Breast epithelium (tissue), 4 donors: ENCODE results near the gene TMPRSS6. TPM values are rescaled to one million over a fixed set of nuclear protein-coding genes. Genes with fewer than 3 reads are reported as not detected.

Source experiments
- DNase-seq, 2 donors: peaks; one replicate each; pipeline ENCODE4 v3.0.0-alpha.2; 2019; ENCODE audit warnings: low spot score in 2 of 2
- H3K27ac ChIP-seq, 2 donors: fragments of 200-600 bp; sonication (generic) in 1 of 2; one replicate each; pipeline ENCODE4 v1.5.1; 2016 to 2019; ENCODE audit warnings: mild to moderate bottlenecking in 1 of 2
- H3K27me3 ChIP-seq, 2 donors: fragments of 200-600 bp; sonication (generic) in 1 of 2; one replicate each; pipeline versions ENCODE4 v1.5.1 to v1.6.0; 2017 to 2019; ENCODE audit warnings: control low read depth in 1 of 2, mild to moderate bottlenecking in 1 of 2
- H3K36me3 ChIP-seq: fragments of 200-600 bp; one replicate; pipeline ENCODE4 v1.5.1; 2019
- H3K4me1 ChIP-seq, 2 donors: fragments of 200-600 bp; sonication (generic); one replicate each; pipeline ENCODE4 v1.5.1; 2016 to 2019; ENCODE audit warnings: control low read depth in 1 of 2
- H3K4me3 ChIP-seq, 3 donors: fragments of 200-600 bp; sonication (generic); 1 replicate in 2 of 3; 2 replicates in 1 of 3; pipeline ENCODE4 v1.5.1; 2016 to 2019; ENCODE audit warnings: mild to moderate bottlenecking in 3 of 3, moderate library complexity in 2 of 3
- H3K9me3 ChIP-seq, 2 donors: fragments of 200-600 bp; sonication (generic) in 1 of 2; one replicate each; pipeline ENCODE4 v1.5.1; 2016 to 2019; ENCODE audit warnings: control low read depth in 1 of 2
- CTCF ChIP-seq, 3 donors: fragments of 450-650 bp; IDR thresholded peaks; one replicate each; pipeline ENCODE4 v1.5.1; 2016 to 2017; ENCODE audit warnings: antibody characterized with exemption in 3 of 3, mild to moderate bottlenecking in 3 of 3, moderate library complexity in 3 of 3
- POLR2A ChIP-seq: fragments of 450-650 bp; IDR thresholded peaks from one replicate; pipeline ENCODE4 v1.6.1; 2016; ENCODE audit warnings: antibody characterized with exemption, mild to moderate bottlenecking, moderate library complexity
- POLR2AphosphoS5 ChIP-seq, 3 donors: sonication (generic); formaldehyde crosslinking; IDR thresholded peaks; one replicate each; pipeline ENCODE4 v1.6.1; 2017; ENCODE audit warnings: antibody characterized with exemption in 3 of 3
- intact Hi-C: fragments of 100-400 bp; cut with DNase I; formaldehyde crosslinking; loops from one replicate; pipeline ENCODE4 v1.15.1; 2023; ENCODE audit warnings: low total_unique reads
- total RNA-seq, 3 donors: library from RNA; depleted of rRNA; stranded (reverse); fragments of >200 nt; gene quantifications; one replicate each; pipeline ENCODE4 v1.1.0, GENCODE V29; 2016

TMPRSS6 gene
- total RNA-seq, 3 donors from 2014 or later, result 0.88 TPM; not detected in 2

- DNase-seq, result no peak
- intact Hi-C loops, result loop anchor here (10.0 kb wide), 1 partner anchor 1945 kb away; no protein-coding TSS in a partner anchor
- Histone ChIP-seq H3K9me3 (no peaks in the 10 kb centered on the region), H3K4me1 (no peaks in the 10 kb centered on the region), H3K4me3 (no peak overlapping the region), H3K27me3 (no peaks in the 10 kb centered on the region), H3K27ac (no peak overlapping the region), H3K36me3 (no peaks in the 10 kb centered on the region)
- TF ChIP-seq POLR2A, result no peak
- no peak for TF ChIP-seq CTCF (IDR thresholded peaks at IDR 0.05)
- no peak for TF ChIP-seq POLR2AphosphoS5 (IDR thresholded peaks at IDR 0.05)
Measured at GRCh38 chr22:37139762-37140161, 30.2 kb upstream of the TMPRSS6 start.

- TF ChIP-seq POLR2AphosphoS5 (IDR thresholded peaks at IDR 0.05), result no peak
- no peak for TF ChIP-seq POLR2A
- no peak for TF ChIP-seq CTCF (IDR thresholded peaks at IDR 0.05)
- no peak for DNase-seq
Measured at GRCh38 chr22:37138849-37139561, 29.5 kb upstream of the TMPRSS6 start.

GRCh38 chr22:37137903-37138665 lies 28.6 kb upstream of the TMPRSS6 start:
- no peak overlapping the region for H3K4me3 ChIP-seq
- TF ChIP-seq POLR2AphosphoS5 (IDR thresholded peaks at IDR 0.05) (no peak), CTCF (IDR thresholded peaks at IDR 0.05) (no peak), POLR2A (no peak)
- H3K4me1 ChIP-seq, result no peaks in the 10 kb centered on the region
- DNase-seq, result no peak
- intact Hi-C loops, result loop anchor here (10.0 kb wide), 1 partner anchor 1947 kb away; no protein-coding TSS in a partner anchor
- H3K9me3 ChIP-seq, result no peaks in the 10 kb centered on the region
- no peaks in the 10 kb centered on the region for H3K36me3 ChIP-seq
- no peaks in the 10 kb centered on the region for H3K27me3 ChIP-seq
- no peak overlapping the region for H3K27ac ChIP-seq

More at GRCh38 chr22:37138849-37139561, 29.5 kb upstream of the TMPRSS6 start:
- Histone ChIP-seq H3K4me3 (no peak overlapping the region), H3K9me3 (no peaks in the 10 kb centered on the region), H3K36me3 (no peaks in the 10 kb centered on the region), H3K27ac (no peak overlapping the region), H3K27me3 (no peaks in the 10 kb centered on the region), H3K4me1 (no peaks in the 10 kb centered on the region)
- intact Hi-C loops, result loop anchor here (10.0 kb wide), 1 partner anchor 1946 kb away; no protein-coding TSS in a partner anchor

- no peak for DNase-seq
- Histone ChIP-seq H3K27ac (no peak overlapping the region), H3K9me3 (no peaks in the 10 kb centered on the region), H3K4me1 (no peaks in the 10 kb centered on the region), H3K4me3 (no peak overlapping the region), H3K27me3 (no peaks in the 10 kb centered on the region), H3K36me3 (no peaks in the 10 kb centered on the region)
- intact Hi-C loops, result loop anchor here (10.0 kb wide), 1 partner anchor 1948 kb away; no protein-coding TSS in a partner anchor
- TF ChIP-seq POLR2AphosphoS5 (IDR thresholded peaks at IDR 0.05) (no peak), CTCF (IDR thresholded peaks at IDR 0.05) (no peak), POLR2A (no peak)
Measured at GRCh38 chr22:37137131-37137530, 27.6 kb upstream of the TMPRSS6 start.

- intact Hi-C loops, result loop anchor here (10.0 kb wide), 1 partner anchor 1950 kb away; no protein-coding TSS in a partner anchor
- no peak overlapping the region for H3K4me3 ChIP-seq
- H3K27ac ChIP-seq, result no peak overlapping the region
- no peaks in the 10 kb centered on the region for H3K4me1 ChIP-seq
- DNase-seq, result no peak
- no peaks in the 10 kb centered on the region for H3K36me3 ChIP-seq
- TF ChIP-seq CTCF (IDR thresholded peaks at IDR 0.05), result no peak
- no peak for TF ChIP-seq POLR2AphosphoS5 (IDR thresholded peaks at IDR 0.05)
- no peak for TF ChIP-seq POLR2A
- H3K9me3 ChIP-seq, result no peaks in the 10 kb centered on the region
- no peaks in the 10 kb centered on the region for H3K27me3 ChIP-seq
Measured at GRCh38 chr22:37135023-37135422, 25.5 kb upstream of the TMPRSS6 start.
